Activated T-helper 1 cell treated with anti-CD3 and anti-CD28 coated beads, Interleukin-12 subunit alpha, Interleukin-12 subunit beta, Interleukin-2, Interleukin-4 antibody, amounts not matched to agents 30 ng/mL and 10 ng/mL and 1 ng/mL, durations not matched to agents 14 hours and 24 hours and 36 hours (primary cell): ENCODE data around the gene ZNF783. TPM values are rescaled to one million over a fixed set of nuclear protein-coding genes. Genes with fewer than 3 reads are reported as not detected.
"Not testable (repeated sequence)": the region's sequence is repeated elsewhere in the genome, so short reads cannot be mapped to it uniquely, and the experiment has no call there.

ENCODE experiments used
- DNase-seq: peaks from one replicate; pipeline ENCODE4 v3.0.0; 2021; ENCODE audit warnings: low spot score
- H3K27ac Mint-ChIP-seq: one replicate; pipeline ENCODE4 v1.8.0; 2021; ENCODE audit warnings: mild to moderate bottlenecking, mixed read lengths
- H3K27me3 Mint-ChIP-seq: one replicate; pipeline ENCODE4 v1.8.0; 2022; ENCODE audit warnings: mild to moderate bottlenecking, moderate library complexity, mixed read lengths; ENCODE audit not compliant: insufficient read depth
- H3K36me3 Mint-ChIP-seq: one replicate; pipeline ENCODE4 v1.8.0; 2021; ENCODE audit warnings: low read depth, mixed read lengths
- H3K4me1 Mint-ChIP-seq: one replicate; pipeline ENCODE4 v1.8.0; 2021; ENCODE audit warnings: low read depth, mixed read lengths
- H3K4me3 Mint-ChIP-seq: one replicate; pipeline ENCODE4 v1.8.0; 2021; ENCODE audit warnings: mild to moderate bottlenecking, moderate library complexity, mixed read lengths
- H3K9me3 Mint-ChIP-seq: one replicate; pipeline ENCODE4 v1.8.0; 2021; ENCODE audit warnings: mixed read lengths
- intact Hi-C: fragments of 100-400 bp; cut with micrococcal nuclease; formaldehyde crosslinking; loops from one replicate; pipeline ENCODE4 v1.15.1; 2024
- total RNA-seq: library from RNA; stranded (reverse); gene quantifications from 2 replicates; pipeline ENCODE4 v1.2.3, GENCODE V29; 2022

Gene ZNF783
- total RNA-seq, 1 donor from 2014 or later = 24.1 TPM

- Mint-ChIP-seq H3K4me1 (no peaks in the 10 kb centered on the region), H3K36me3 (peaks cover 9% of the 10 kb centered on the region), H3K9me3 (no peaks in the 10 kb centered on the region), H3K27me3 (peaks cover 3% of the 10 kb centered on the region), H3K27ac (no peak overlapping the region), H3K4me3 (no peak overlapping the region)
- no peak for DNase-seq
- intact Hi-C loops = no loop called here
These were observed 35.0 kb upstream of the ZNF783 start for GRCh38 chr7:149226840-149227494.

- Mint-ChIP-seq H3K4me1 (no peaks in the 10 kb centered on the region), H3K4me3 (no peak overlapping the region), H3K27me3 (peaks cover 3% of the 10 kb centered on the region), H3K27ac (no peak overlapping the region), H3K36me3 (peaks cover 7% of the 10 kb centered on the region), H3K9me3 (no peaks in the 10 kb centered on the region)
- DNase-seq = no peak
- intact Hi-C loops = no loop called here
These were observed 33.0 kb upstream of the ZNF783 start for GRCh38 chr7:149228831-149229471.

- peaks cover 7% of the 10 kb centered on the region for H3K36me3 Mint-ChIP-seq
- no peaks in the 10 kb centered on the region for H3K9me3 Mint-ChIP-seq
- H3K27me3 Mint-ChIP-seq = peaks cover 3% of the 10 kb centered on the region
- no peak overlapping the region for H3K27ac Mint-ChIP-seq
- no peak for DNase-seq
- H3K4me3 Mint-ChIP-seq = no peak overlapping the region
- intact Hi-C loops = no loop called here
- H3K4me1 Mint-ChIP-seq = no peaks in the 10 kb centered on the region
These were observed 32.5 kb upstream of the ZNF783 start for GRCh38 chr7:149229526-149229925.

GRCh38 chr7:149232362-149232761 lies 29.6 kb upstream of the ZNF783 start:
- Mint-ChIP-seq H3K36me3 (no peaks in the 10 kb centered on the region), H3K4me3 (no peak overlapping the region), H3K27ac (no peak overlapping the region), H3K4me1 (no peaks in the 10 kb centered on the region), H3K9me3 (no peaks in the 10 kb centered on the region), H3K27me3 (peaks cover 3% of the 10 kb centered on the region)
- no peak for DNase-seq
- intact Hi-C loops = no loop called here

GRCh38 chr7:149233655-149234204 lies 28.3 kb upstream of the ZNF783 start:
- H3K9me3 Mint-ChIP-seq, intact Hi-C loops: not testable (repeated sequence)

GRCh38 chr7:149237502-149237901 lies 24.5 kb upstream of the ZNF783 start:
- H3K4me3 Mint-ChIP-seq = no peak overlapping the region
- peaks cover 6% of the 10 kb centered on the region for H3K36me3 Mint-ChIP-seq
- H3K9me3 Mint-ChIP-seq = peaks cover 2% of the 10 kb centered on the region
- DNase-seq = no peak
- intact Hi-C loops = no loop called here
- H3K4me1 Mint-ChIP-seq = peaks cover 22% of the 10 kb centered on the region
- no peaks in the 10 kb centered on the region for H3K27me3 Mint-ChIP-seq
- no peak overlapping the region for H3K27ac Mint-ChIP-seq

More at GRCh38 chr7:149233655-149234204, 28.3 kb upstream of the ZNF783 start:
- DNase-seq, H3K4me1 Mint-ChIP-seq, H3K27ac Mint-ChIP-seq, H3K36me3 Mint-ChIP-seq, H3K27me3 Mint-ChIP-seq, H3K4me3 Mint-ChIP-seq: not testable (repeated sequence)

- no peak for DNase-seq
- Mint-ChIP-seq H3K27me3 (no peaks in the 10 kb centered on the region), H3K4me1 (peaks cover 26% of the 10 kb centered on the region), H3K27ac (no peak overlapping the region), H3K4me3 (peak overlapping the region; percentile 92), H3K9me3 (peaks cover 6% of the 10 kb centered on the region), H3K36me3 (peaks cover 9% of the 10 kb centered on the region)
- intact Hi-C loops = loop anchor here (2.0 kb wide), 2 partner anchors 41 to 111 kb away; partner anchors contain the start of gene ZNF425
These were observed 23.9 kb upstream of the ZNF783 start for GRCh38 chr7:149238051-149238450.

GRCh38 chr7:149239345-149240143 lies 22.5 kb upstream of the ZNF783 start, which contains the start of gene ZNF212:
TSS of gene ZNF212 (plus strand) at chr7:149239651. CDS start at chr7:149239779, 128 bp downstream.
- peaks cover 27% of the 10 kb centered on the region for H3K4me1 Mint-ChIP-seq
- peak; percentile 84 for DNase-seq
- H3K36me3 Mint-ChIP-seq = peaks cover 9% of the 10 kb centered on the region
- intact Hi-C loops = loop anchor here (1.0 to 2.0 kb wide), 7 partner anchors 9 to 259 kb away; partner anchors contain the start of genes ZNF425 and ZNF783
- no peaks in the 10 kb centered on the region for H3K27me3 Mint-ChIP-seq
- H3K4me3 Mint-ChIP-seq = peak within 1 kb of the TSS; percentile 92
- H3K9me3 Mint-ChIP-seq = peaks cover 6% of the 10 kb centered on the region
- H3K27ac Mint-ChIP-seq = peak within 1 kb of the TSS; percentile 81

GRCh38 chr7:149240637-149241036 lies 21.4 kb upstream of the ZNF783 start:
- no peaks in the 10 kb centered on the region for H3K27me3 Mint-ChIP-seq
- intact Hi-C loops = no loop called here
- H3K36me3 Mint-ChIP-seq = peaks cover 9% of the 10 kb centered on the region
- H3K4me1 Mint-ChIP-seq = peaks cover 33% of the 10 kb centered on the region
- H3K27ac Mint-ChIP-seq = peak overlapping the region; percentile 14
- no peak for DNase-seq
- H3K4me3 Mint-ChIP-seq = peak overlapping the region; percentile 92
- peaks cover 6% of the 10 kb centered on the region for H3K9me3 Mint-ChIP-seq

- DNase-seq = no peak
- H3K27me3 Mint-ChIP-seq = no peaks in the 10 kb centered on the region
- H3K36me3 Mint-ChIP-seq = peaks cover 14% of the 10 kb centered on the region
- peak overlapping the region; percentile 62 for H3K4me3 Mint-ChIP-seq
- H3K27ac Mint-ChIP-seq = no peak overlapping the region
- intact Hi-C loops = no loop called here
- peaks cover 39% of the 10 kb centered on the region for H3K4me1 Mint-ChIP-seq
- H3K9me3 Mint-ChIP-seq = peaks cover 6% of the 10 kb centered on the region
These were observed 20.3 kb upstream of the ZNF783 start for GRCh38 chr7:149241696-149242095.

GRCh38 chr7:149245244-149245643 lies 16.8 kb upstream of the ZNF783 start:
- peaks cover 6% of the 10 kb centered on the region for H3K9me3 Mint-ChIP-seq
- intact Hi-C loops = loop anchor here (5.0 kb wide), 2 partner anchors 38 to 98 kb away; partner anchors contain the start of gene ZNF398
- H3K4me1 Mint-ChIP-seq = peaks cover 47% of the 10 kb centered on the region
- no peak for DNase-seq
- no peaks in the 10 kb centered on the region for H3K27me3 Mint-ChIP-seq
- H3K4me3 Mint-ChIP-seq = no peak overlapping the region
- H3K27ac Mint-ChIP-seq = peak overlapping the region; percentile 80
- peaks cover 22% of the 10 kb centered on the region for H3K36me3 Mint-ChIP-seq

GRCh38 chr7:149245744-149246143 lies 16.3 kb upstream of the ZNF783 start:
- Mint-ChIP-seq H3K4me1 (peaks cover 42% of the 10 kb centered on the region), H3K27ac (peak overlapping the region; percentile 80), H3K4me3 (no peak overlapping the region), H3K9me3 (peaks cover 6% of the 10 kb centered on the region), H3K36me3 (peaks cover 18% of the 10 kb centered on the region), H3K27me3 (no peaks in the 10 kb centered on the region)
- intact Hi-C loops = loop anchor here (5.0 kb wide), 2 partner anchors 38 to 98 kb away; partner anchors contain the start of gene ZNF398
- DNase-seq = no peak
